ENCODE measurements around the gene ZFR2. TPM values are rescaled to one million over a fixed set of nuclear protein-coding genes. Genes with fewer than 3 reads are reported as not detected.

The ZFR2 gene
- not detected in 2 replicates for total RNA-seq

DNA sequence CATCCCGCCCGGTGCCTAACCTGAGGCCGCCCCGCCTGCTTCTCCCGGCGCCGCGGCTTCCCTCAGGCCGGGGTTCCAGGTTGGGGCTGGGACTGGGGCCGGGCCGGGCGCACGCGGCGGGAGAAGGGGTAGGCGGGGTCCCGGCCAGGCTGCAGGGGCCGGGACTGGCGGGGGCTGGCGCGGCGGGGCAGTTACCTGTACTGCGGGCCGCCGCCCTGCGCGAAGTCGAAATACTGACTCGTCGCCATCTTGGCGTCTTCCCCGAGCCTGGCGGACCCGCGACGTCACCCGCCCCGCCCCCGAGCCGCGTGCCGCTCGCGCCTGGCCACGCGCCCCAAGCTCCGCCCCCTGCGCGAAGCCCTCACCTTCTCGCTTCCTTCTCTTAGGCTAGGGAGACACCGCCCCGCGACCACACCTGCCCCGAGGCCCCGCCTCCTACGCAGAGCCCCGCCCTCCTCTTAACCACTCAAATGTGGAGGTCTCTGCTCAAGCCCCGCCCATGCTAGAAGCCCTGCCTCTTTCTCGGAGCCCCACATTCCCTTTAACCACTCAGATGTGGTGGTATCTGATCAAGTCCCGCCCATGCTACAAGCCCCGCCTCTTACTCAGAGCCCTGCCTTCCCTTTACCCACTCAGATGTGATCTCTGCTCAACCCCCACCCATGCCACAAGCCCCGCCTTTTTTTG is at the start of gene ZFR2:
Gene ZFR2, minus strand, starts transcription at position 269 of the 687 bp plus-strand sequence. Its CDS starts 21 bp downstream, at position 248.

GRCh38 chr19:3880471-3881271 is 11.8 kb upstream of the ZFR2 start, which contains the start of gene ATCAY:
Gene ATCAY, plus strand, starts transcription at chr19:3880685. Its CDS starts 5,083 bp downstream, at chr19:3885768.

DNA sequence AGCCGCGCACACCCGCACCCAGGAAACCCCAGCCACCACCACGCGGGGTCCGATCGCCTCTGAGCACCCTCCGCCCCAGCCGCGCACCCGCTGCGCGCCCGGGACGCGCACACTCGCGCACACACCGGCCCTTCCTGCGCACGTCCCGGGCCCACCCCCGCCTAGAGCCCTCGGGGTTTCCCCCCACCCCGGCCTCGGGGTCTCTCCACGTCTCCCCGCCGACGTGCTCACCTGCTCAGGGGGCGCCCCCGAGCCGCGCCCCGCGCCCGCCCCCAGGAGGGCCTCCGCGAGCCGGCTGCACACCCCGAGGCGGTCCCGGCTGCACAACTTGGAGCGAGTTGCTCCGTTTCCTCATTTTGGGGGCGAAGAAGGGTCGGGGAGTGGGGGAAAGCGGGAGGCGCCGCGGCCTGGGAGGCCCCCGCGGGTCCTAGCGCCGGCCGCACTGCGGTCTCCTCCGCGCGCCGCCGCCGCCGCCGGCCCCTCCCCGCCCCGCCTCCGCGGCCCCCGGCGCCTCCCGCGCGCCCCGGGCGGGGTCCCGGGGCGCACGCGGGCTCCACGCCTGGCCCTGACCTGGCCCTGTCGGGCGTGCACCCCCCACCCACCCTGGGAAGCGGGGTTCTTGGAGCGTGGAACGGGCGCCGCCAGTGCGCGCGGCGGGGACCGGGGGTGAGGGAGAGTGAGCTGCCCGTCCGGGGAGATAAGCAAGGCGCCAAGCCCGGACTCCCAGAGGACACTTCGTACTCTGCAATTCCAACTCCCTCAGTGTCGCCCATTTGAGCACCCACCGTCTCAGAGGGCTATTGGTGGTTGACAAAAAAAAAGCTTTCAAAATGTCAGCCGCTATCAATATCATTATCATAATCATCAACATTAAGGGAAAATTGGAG is 82.7 kb downstream of the ZFR2 start, which contains the start of gene MATK:
Gene MATK, minus strand, starts transcription at position 444 of the 887 bp plus-strand sequence. CDS start 1,246 bp downstream, outside the sequence.

DNA sequence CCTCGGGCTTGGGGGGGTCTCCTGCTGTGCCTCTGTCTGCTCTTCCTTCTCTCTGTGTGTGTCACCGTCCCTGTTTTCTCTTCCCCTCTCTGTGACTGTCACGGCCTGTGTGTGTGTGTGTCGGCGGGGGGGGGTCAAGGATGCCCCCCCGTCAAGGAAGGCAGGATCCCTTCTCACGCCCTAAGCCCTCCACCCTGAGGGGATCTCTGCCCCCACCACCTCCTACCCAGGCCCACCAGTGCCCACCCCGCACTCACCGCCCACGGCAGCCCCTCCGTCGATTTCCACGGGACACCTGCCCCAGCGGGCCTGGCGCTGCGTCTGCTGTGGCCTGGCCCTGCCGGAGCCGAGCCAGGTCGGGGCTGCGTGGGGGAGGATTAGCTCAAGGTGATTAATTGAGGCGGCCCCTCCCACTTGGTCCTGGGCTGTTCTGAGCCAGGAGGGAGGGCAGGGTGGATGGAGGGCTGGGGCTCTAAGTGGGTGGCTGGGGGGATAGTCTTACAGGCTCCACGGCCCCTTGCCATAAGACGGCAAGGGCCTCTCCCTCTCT is 96.9 kb downstream of the ZFR2 start, which contains the start of gene RAX2:
Gene RAX2, minus strand, starts transcription at position 323 of the 550 bp plus-strand sequence. CDS start 486 bp downstream, outside the sequence.

GRCh38 chr19:3762501-3763459 is 106.1 kb downstream of the ZFR2 start, which contains the start of gene MRPL54:
Gene MRPL54, plus strand, starts transcription at chr19:3762682. Its CDS starts 19 bp downstream, at chr19:3762701.

DNA sequence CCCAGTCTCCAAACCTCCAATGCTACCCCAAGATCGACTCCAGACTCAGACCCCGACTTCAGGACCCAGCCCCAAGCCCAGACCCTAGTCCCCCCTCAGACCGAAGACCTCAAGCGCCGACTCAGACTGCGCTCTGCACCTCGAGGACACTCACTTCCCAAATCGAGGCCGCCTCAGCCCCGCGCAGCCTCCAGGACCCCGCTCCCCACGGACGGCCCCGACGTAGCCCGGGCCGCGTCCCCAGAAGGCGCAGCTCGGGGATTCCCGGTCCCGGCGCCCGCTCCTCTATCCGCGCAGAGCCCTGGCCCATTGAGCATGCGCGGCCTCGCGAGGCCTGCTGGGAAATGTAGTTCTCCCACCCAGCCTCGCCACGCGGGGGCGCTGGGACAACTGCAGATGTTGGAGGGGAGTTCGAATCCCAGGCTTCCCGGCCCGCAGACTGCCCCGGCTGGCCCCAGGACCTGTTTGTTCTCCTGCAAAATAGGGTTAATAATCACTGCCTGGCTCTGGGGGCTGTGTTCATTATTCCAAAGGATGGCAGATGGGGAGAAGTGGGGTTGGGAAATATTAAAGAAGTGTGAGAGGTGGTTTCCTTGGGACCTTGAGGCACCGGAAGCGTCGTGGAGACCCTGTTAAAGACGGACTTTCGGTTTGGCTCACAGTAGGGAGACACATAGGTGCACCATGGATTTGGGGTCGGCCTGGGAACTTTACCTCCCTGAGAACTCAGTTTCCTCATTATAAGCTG is 107.3 kb downstream of the ZFR2 start, which contains the start of gene APBA3:
Gene APBA3, minus strand, starts transcription at position 311 of the 748 bp plus-strand sequence. CDS start 1,428 bp downstream, outside the sequence.

Other genes with a start within 250 kb of the ZFR2 start
- 36.3 and 38.5 TPM in 2 replicates for gene CACTIN, start 242.2 kb downstream of the ZFR2 start, total RNA-seq
- gene PIP5K1C, start 168.6 kb downstream of the ZFR2 start, total RNA-seq: 18.8 and 21.1 TPM in 2 replicates
- not detected in 2 replicates for gene TJP3, start 160.7 kb downstream of the ZFR2 start, total RNA-seq
- 19.2 and 19.8 TPM in 2 replicates for gene APBA3, start 107.3 kb downstream of the ZFR2 start, total RNA-seq
- gene MRPL54, start 106.4 kb downstream of the ZFR2 start, total RNA-seq: 92.8 and 93.9 TPM in 2 replicates
- not detected in 2 replicates for gene RAX2, start 96.8 kb downstream of the ZFR2 start, total RNA-seq
- not detected in 2 replicates for gene MATK, start 82.7 kb downstream of the ZFR2 start, total RNA-seq
- gene ATCAY, start 11.6 kb upstream of the ZFR2 start, total RNA-seq: under 0.01 and 0.67 TPM in 2 replicates
- gene NMRK2, start 64.0 kb upstream of the ZFR2 start, total RNA-seq: not detected in 2 replicates
- 51.8 and 52.2 TPM in 2 replicates for gene DAPK3, start 102.1 kb upstream of the ZFR2 start, total RNA-seq
- 2,452 and 2,593 TPM in 2 replicates for gene EEF2, start 116.4 kb upstream of the ZFR2 start, total RNA-seq
- 14.3 and 20.5 TPM in 2 replicates for gene PIAS4, start 138.7 kb upstream of the ZFR2 start, total RNA-seq
- 20.2 and 24.9 TPM in 2 replicates for gene ZBTB7A, start 197.9 kb upstream of the ZFR2 start, total RNA-seq

Measured in bronchus fibroblast of lung (primary cell).